ENCODE results near the gene IGSF3. TPM values are rescaled to one million over a fixed set of nuclear protein-coding genes. Genes with fewer than 3 reads are reported as not detected.
A peak's percentile ranks its signal among the peaks of the same experiment; 100 is the strongest.
"Not testable (repeated sequence)": the region's sequence is repeated elsewhere in the genome, so short reads cannot be mapped to it uniquely, and the experiment has no call there.

The IGSF3 gene
- total and polyA plus RNA-seq, 10 donors: 0.09 to 1.2 (median 0.56) TPM

DNA sequence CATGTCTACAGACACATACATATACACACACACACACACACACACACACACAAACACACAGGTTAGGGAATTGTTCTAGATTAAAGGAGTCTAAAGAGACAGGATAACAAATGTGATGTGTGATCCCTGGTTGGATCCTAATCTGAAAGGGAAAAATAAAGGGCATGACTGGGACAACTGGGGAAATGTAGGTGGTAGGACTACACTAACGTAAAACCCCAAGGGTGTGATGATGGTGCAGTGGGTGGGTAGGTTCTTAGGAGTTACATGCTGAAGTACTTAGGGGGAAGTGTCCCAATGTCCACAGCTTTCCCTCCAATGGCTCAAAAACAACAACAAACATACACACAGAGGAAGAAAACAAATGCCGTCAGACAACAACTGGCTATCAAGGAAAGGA is 68.2 kb downstream of the IGSF3 start:
- H3K9me3 ChIP-seq; intact Hi-C loops (cut with DNase I; ENCODE audit: low total_unique reads); H3K27me3 ChIP-seq (replicated peaks in 1 of 7); H3K27ac ChIP-seq; H3K36me3 ChIP-seq; H3K4me3 ChIP-seq; DNase-seq: not testable (repeated sequence)
- 73 to 85% (median 84%) methylated on average over 1 to 2 of the region's 2 CpGs for WGBS, 5 donors
- peaks cover 0 to 22% (median 8%) of the 10 kb centered on the region in 6 donors for H3K4me1 ChIP-seq

DNA sequence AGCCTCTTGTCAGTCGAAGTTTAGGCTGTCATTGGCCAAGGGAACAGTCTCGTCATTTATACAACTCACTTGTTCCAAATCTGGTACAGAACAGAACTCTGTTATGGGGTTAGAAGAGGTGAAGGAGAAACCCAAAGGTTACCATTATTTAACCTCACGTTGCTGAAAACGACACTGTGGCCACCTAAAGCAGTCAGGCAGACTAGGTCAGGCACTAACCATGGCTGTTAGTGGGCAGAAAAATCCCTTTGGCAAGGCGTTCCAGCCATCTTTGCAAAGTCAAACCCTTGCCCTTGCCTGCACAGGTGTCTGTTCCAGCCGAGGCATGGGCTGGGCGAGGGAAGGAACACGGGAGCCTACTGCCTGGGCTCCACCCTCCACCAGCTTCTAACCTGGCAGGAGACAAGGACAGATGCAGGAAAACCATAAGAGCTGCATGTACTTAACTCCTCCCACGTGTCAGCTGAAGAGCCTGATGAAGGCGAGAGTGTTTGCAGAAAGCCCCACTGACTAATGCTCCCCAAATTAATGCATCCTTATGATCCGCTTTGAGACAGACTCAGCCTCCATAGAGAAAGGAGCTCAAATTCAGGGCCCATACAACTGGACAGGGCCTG is 69.0 kb downstream of the IGSF3 start:
- H3K27ac ChIP-seq; H3K4me3 ChIP-seq; DNase-seq; intact Hi-C loops (cut with DNase I; ENCODE audit: low total_unique reads); H3K27me3 ChIP-seq (replicated peaks in 1 of 7); H3K9me3 ChIP-seq; H3K36me3 ChIP-seq: not testable (repeated sequence)
- WGBS, 5 donors: 55 to 84% (median 71%) methylated on average over 11 of the region's 11 CpGs
- peaks cover 0 to 22% (median 8%) of the 10 kb centered on the region in 6 donors for H3K4me1 ChIP-seq

DNA sequence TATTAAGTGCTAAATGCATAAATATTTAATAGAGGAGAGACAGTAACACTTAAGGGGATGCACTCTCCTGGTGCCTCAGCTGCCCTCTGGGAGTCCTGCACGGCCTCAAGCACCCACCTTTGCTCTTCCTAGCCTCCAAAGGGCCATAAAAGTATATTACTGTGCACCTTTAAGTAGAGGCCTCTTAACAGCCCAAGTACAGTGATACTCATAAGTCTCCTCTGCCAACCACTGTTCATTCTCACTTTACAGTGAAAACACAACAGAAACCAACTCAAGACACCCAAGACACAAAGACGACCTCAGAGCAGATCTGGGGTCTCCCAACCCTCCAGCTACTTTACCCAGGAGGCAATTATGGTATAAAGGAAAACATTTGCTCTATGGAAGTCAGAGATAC is 70.1 kb downstream of the IGSF3 start:
- 53 to 71% (median 64%) methylated on average over 2 of the region's 2 CpGs for WGBS, 5 donors
- intact Hi-C loops (cut with DNase I; ENCODE audit: low total_unique reads); H3K27me3 ChIP-seq (replicated peaks in 1 of 7): not testable (repeated sequence)

DNA sequence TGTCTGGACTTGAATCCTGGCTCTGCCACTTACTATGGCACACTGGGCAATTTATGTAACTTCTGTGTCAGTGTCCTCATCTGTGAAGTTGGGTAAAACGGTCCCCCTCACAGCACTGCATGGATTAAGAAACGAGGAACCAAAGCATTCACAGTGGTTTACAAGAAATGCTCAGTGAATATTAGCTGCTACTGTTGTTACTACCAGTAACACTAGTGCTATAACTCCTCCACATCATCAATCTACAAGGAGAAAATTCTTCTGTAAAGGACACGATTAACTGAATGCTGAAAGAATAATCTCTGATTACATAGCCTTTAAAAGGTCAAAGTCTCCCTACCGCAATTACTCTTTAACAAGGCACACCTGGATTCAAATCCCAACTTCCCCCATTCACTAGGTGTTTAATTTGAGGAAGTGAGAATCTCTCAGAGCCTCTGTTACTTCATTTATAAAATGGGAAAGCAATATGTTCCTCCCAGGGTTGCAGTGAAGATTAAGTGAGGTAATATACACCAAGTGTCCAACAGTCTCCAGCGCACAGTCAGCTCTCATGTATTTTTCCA is 70.7 kb downstream of the IGSF3 start:
- H3K9me3 ChIP-seq; H3K4me3 ChIP-seq; H3K27me3 ChIP-seq (replicated peaks in 1 of 7); DNase-seq; H3K27ac ChIP-seq; intact Hi-C loops (cut with DNase I; ENCODE audit: low total_unique reads); H3K36me3 ChIP-seq: not testable (repeated sequence)
- peaks cover 0 to 18% (median 8%) of the 10 kb centered on the region in 6 donors for H3K4me1 ChIP-seq
- WGBS, 5 donors: 63 to 78% (median 72%) methylated on average over 5 of the region's 5 CpGs

More for the DNA sequence above, 70.1 kb downstream of the IGSF3 start:
- not testable (repeated sequence) for H3K9me3 ChIP-seq, DNase-seq, H3K36me3 ChIP-seq, H3K27ac ChIP-seq, H3K4me3 ChIP-seq
- peaks cover 0 to 20% (median 8%) of the 10 kb centered on the region in 6 donors for H3K4me1 ChIP-seq

DNA sequence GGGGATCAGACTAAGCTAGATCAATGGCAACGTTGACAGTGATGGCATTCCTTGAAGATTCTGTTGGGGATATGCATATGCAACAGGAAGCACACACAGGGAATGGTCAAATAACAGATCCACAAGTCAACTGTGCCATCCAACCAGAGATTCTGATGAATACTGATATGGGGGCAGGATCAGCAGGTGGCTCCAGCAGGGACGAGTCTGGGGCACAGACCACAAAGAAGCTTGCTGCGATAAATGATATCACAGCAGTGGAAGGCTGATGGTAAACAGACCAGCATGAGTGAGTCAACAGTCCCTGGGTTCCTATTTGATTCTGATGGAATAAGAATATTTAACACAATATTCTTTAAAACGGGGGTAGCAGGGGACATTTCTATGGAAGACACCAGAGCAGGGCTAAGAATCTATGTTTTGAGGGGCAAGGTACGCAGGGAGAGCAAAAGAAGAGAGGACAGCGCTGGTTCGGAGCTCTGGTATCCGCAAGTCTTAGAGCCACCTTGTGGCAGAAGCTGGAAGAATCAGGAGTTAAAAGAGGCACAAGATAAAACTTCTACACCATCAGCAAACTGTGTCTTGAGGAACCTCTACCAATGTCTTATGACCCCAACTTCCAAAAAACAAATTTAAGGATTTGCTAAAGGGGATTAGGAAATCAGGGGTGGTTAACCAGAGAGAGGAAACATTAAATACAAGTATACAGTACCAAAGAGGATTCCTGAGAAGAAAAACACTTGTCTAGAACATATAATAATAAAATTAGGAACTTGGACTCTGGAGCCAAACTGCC is 71.4 kb downstream of the IGSF3 start:
- H3K36me3 ChIP-seq; DNase-seq; H3K27me3 ChIP-seq (replicated peaks in 1 of 7); H3K9me3 ChIP-seq; intact Hi-C loops (cut with DNase I; ENCODE audit: low total_unique reads); H3K27ac ChIP-seq: not testable (repeated sequence)
- Histone ChIP-seq H3K4me1 (peaks cover 0 to 18% (median 8%) of the 10 kb centered on the region in 6 donors), H3K4me3 (peak overlapping the region in 1 of 8 donors; percentile 14)
- 12 to 16% (median 14%) methylated on average over 8 of the region's 8 CpGs for WGBS, 5 donors
- TF ChIP-seq, protein P1, sequence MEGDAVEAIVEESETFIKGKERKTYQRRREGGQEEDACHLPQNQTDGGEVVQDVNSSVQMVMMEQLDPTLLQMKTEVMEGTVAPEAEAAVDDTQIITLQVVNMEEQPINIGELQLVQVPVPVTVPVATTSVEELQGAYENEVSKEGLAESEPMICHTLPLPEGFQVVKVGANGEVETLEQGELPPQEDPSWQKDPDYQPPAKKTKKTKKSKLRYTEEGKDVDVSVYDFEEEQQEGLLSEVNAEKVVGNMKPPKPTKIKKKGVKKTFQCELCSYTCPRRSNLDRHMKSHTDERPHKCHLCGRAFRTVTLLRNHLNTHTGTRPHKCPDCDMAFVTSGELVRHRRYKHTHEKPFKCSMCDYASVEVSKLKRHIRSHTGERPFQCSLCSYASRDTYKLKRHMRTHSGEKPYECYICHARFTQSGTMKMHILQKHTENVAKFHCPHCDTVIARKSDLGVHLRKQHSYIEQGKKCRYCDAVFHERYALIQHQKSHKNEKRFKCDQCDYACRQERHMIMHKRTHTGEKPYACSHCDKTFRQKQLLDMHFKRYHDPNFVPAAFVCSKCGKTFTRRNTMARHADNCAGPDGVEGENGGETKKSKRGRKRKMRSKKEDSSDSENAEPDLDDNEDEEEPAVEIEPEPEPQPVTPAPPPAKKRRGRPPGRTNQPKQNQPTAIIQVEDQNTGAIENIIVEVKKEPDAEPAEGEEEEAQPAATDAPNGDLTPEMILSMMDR (IDR thresholded peaks at IDR 0.05 in 8 of 11, conservative IDR thresholded peaks at IDR 0.05 in 3 of 11): peak in 10 of 11 experiments; percentile 26 to 66 (median 41)

DNA sequence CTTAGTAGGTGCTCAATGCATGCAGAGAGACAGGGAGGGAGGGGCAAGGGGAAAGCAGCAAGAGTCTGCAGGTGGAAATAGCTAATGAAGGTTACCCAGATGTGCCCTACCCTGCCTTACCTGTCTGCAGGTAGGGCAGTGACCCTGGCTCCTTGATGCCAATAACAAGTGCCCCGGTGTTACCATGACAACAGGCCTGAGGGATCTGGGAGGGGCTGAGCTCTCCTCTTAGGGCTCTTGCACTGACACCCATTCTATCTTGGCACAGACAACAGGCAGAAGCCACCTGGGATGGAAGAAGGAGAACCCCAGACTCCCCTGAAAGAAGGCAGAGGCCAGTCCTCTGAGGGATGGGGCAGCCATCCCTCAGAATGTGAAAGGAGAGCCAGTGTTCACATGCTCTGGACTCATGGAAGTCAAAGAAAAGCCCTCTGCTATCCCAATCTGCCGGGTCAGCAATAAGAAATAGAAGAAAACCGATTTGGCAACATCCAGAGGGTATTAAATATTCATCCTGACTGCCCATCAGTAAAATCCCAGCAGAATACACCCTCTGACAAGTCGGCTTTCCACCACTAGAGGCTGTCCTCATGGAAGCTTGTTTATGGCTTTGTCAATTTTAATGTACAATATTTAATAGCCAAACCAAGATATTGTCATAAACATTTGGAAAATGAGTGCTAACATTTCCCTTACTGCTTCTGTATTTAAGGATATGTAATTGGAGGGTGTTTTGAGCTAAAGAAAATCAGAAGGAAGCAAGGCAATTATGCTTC is 72.3 kb downstream of the IGSF3 start:
- H3K27me3 ChIP-seq (replicated peaks in 1 of 7); H3K27ac ChIP-seq; H3K9me3 ChIP-seq; H3K4me3 ChIP-seq; DNase-seq; intact Hi-C loops (cut with DNase I; ENCODE audit: low total_unique reads); H3K36me3 ChIP-seq: not testable (repeated sequence)
- TF ChIP-seq, protein P1 (IDR thresholded peaks at IDR 0.05 in 8 of 11, conservative IDR thresholded peaks at IDR 0.05 in 3 of 11): peak in 1 of 11 experiments; percentile 34
- peaks cover 0 to 18% (median 8%) of the 10 kb centered on the region in 6 donors for H3K4me1 ChIP-seq
- WGBS, 5 donors: 65 to 77% (median 70%) methylated on average over 4 of the region's 4 CpGs

DNA sequence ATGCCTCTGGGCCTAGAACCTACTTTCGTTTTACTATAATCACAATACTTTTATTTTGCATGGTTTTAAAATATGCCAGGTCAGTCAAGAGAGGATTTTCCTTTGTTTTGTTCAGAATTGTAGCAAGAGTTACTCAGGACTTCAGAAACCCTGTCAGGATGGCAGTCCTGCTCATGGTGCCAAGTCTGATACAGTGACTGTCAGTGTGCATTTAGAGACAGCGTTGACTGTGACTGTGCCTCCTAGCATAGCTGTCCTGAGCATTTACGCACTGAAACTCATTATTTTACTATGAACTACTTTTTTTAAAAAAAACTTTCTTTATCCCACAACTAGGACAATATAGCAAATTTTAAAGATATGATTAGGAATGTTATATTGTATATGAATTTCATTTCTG is 73.6 kb downstream of the IGSF3 start:
- H3K27me3 ChIP-seq (replicated peaks in 1 of 7); DNase-seq; H3K9me3 ChIP-seq; intact Hi-C loops (cut with DNase I; ENCODE audit: low total_unique reads); H3K4me3 ChIP-seq; H3K27ac ChIP-seq; H3K36me3 ChIP-seq: not testable (repeated sequence)
- 92 to 97% (median 93%) methylated on average over 3 of the region's 3 CpGs for WGBS, 5 donors
- H3K4me1 ChIP-seq: peaks cover 0 to 18% (median 8%) of the 10 kb centered on the region in 6 donors

DNA sequence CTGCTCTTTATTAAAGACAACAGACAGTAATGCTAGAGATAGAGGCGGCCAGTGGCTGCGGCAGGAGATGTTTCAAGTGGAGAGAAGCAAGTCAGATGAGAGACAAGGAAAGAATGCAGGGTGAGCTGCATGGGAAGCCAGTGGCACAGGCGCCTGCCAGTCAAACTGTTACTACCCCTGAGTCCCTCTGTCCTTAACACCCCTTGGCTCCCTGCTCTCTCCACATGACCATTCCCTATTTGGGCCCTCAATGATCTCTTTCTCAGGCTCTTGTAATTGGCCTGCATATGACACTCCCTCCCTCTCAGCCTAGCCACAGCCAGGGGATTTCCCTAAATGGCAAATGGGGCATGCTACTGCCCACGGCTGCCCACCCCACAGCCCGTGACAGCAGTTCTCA is 74.1 kb downstream of the IGSF3 start:
- intact Hi-C loops (cut with DNase I; ENCODE audit: low total_unique reads); H3K27ac ChIP-seq; DNase-seq; H3K36me3 ChIP-seq; H3K9me3 ChIP-seq; H3K4me3 ChIP-seq; H3K27me3 ChIP-seq (replicated peaks in 1 of 7): not testable (repeated sequence)
- H3K4me1 ChIP-seq: peaks cover 0 to 18% (median 8%) of the 10 kb centered on the region in 6 donors
- 78 to 98% (median 92%) methylated on average over 3 to 5 of the region's 5 CpGs for WGBS, 5 donors
